ENCODE measurements around the gene SMCO4.

The SMCO4 gene

GRCh38 chr11:93498161-93498560, 45.0 kb downstream of the SMCO4 start:
- H3K4me3 ChIP-seq (replicated peaks in 1 of 2; ENCODE audit: low read depth in 2 of 2, low read length in 2 of 2), result no peak overlapping the region
- no peak for DNase-seq (ENCODE audit: low read depth in 2 of 2)
- TF ChIP-seq, protein P1, sequence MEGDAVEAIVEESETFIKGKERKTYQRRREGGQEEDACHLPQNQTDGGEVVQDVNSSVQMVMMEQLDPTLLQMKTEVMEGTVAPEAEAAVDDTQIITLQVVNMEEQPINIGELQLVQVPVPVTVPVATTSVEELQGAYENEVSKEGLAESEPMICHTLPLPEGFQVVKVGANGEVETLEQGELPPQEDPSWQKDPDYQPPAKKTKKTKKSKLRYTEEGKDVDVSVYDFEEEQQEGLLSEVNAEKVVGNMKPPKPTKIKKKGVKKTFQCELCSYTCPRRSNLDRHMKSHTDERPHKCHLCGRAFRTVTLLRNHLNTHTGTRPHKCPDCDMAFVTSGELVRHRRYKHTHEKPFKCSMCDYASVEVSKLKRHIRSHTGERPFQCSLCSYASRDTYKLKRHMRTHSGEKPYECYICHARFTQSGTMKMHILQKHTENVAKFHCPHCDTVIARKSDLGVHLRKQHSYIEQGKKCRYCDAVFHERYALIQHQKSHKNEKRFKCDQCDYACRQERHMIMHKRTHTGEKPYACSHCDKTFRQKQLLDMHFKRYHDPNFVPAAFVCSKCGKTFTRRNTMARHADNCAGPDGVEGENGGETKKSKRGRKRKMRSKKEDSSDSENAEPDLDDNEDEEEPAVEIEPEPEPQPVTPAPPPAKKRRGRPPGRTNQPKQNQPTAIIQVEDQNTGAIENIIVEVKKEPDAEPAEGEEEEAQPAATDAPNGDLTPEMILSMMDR (IDR thresholded peaks at IDR 0.05; ENCODE audit: low read depth, low read length), result no peak

GRCh38 chr11:93497596-93497995, 45.6 kb downstream of the SMCO4 start:
- no peak for DNase-seq (ENCODE audit: low read depth in 2 of 2)
- TF ChIP-seq, protein P1 (IDR thresholded peaks at IDR 0.05; ENCODE audit: low read depth, low read length), result no peak

GRCh38 chr11:93494357-93494756, 48.8 kb downstream of the SMCO4 start:
- TF ChIP-seq, protein P1 (IDR thresholded peaks at IDR 0.05; ENCODE audit: low read depth, low read length), result no peak
- no peak for DNase-seq (ENCODE audit: low read depth in 2 of 2)
- no peak overlapping the region for H3K4me3 ChIP-seq (replicated peaks in 1 of 2; ENCODE audit: low read depth in 2 of 2, low read length in 2 of 2)

More at GRCh38 chr11:93497596-93497995, 45.6 kb downstream of the SMCO4 start:
- H3K4me3 ChIP-seq (replicated peaks in 1 of 2; ENCODE audit: low read depth in 2 of 2, low read length in 2 of 2), result no peak overlapping the region

DNA sequence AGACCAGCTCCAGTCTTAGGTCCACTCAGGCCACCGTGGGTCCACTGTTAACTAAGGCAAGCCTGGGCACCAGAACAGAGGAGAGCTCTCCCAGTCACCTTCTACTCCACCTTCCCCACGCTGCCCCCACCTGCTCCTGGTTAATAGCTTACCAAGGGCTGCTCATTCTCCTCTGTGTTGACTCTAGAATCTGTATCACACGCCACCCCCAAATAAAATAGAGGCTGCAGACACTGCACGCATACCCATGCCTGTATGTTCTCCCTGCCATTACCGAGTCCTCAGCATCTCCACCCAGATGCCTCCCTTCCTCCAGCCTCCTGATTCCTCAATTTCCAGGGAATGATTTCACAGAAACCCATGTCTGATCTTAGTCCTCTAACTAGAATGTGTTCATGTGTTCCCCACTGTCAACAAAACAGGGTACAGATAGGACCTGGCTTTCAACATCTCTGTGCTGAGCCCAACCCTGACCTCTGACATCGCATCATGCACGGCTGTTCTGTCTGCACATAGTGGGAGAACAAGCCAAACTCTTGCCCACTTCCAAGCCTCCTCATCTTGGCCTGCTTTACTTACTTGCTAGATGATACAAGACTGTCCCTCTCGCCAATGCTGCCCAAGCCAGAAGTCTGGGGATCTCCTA, 49.8 kb downstream of the SMCO4 start:
- no peak for DNase-seq (ENCODE audit: low read depth in 2 of 2)
- TF ChIP-seq, protein P1 (IDR thresholded peaks at IDR 0.05; ENCODE audit: low read depth, low read length), result no peak
- no peak overlapping the region for H3K4me3 ChIP-seq (replicated peaks in 1 of 2; ENCODE audit: low read depth in 2 of 2, low read length in 2 of 2)

DNA sequence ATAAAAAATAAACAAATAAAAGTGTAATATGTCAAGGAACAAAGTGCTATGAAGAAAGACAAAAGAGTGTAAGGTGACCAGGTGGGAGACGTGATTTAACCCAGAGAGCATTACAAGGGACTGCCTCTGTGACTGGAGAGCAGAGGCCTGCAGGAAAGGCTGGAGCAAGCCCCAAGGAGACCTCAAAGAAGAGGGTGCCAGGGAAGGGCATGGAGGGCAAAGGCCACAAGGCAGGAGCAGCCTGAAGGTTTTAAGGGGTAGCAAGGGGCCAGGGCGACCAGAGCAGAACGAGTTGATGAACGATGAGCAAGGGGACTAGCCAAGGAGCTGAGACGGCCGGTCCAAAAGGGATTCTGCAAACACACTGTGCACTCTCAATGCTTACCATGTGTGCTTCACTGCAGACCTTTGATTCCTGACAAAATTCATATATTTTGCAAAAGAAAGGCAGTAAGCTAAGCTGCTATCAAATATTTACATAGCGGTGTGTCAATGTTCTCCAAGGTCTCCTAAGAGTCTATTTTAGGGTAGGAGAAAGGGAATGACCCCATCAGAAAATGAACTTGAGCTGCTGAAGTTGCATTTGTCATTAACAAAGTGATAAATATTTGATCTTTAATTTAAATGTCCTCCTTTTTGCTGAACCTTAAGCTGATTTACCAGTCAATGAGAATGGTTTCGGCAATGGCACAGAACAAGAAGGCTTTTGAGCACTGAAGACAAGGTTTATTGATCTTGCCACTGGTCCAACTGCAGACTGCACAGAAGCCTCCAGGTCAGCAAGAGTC, 50.5 kb downstream of the SMCO4 start:
- TF ChIP-seq, protein P1 (IDR thresholded peaks at IDR 0.05; ENCODE audit: low read depth, low read length), result no peak
- H3K4me3 ChIP-seq (replicated peaks in 1 of 2; ENCODE audit: low read depth in 2 of 2, low read length in 2 of 2), result no peak overlapping the region
- no peak for DNase-seq (ENCODE audit: low read depth in 2 of 2)

DNA sequence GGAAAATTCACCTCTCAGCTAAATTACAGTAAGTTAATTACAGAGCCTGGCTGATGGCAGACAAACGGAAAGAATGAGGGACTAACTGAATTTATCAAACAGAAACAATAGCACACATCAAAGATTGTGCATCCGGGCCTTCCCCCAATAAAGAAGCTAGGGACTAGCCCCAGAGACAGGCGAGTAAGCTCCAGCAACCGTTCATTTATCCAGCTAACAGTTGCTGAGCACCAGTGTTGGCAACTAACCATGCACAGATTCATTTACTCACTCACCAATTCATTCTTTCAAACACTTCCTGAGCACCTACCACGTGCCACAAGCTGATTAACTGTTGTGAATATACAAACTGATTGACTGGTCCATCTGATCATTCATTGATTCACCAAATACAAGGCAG, 51.2 kb downstream of the SMCO4 start:
- no peak overlapping the region for H3K4me3 ChIP-seq (replicated peaks in 1 of 2; ENCODE audit: low read depth in 2 of 2, low read length in 2 of 2)
- TF ChIP-seq, protein P1 (IDR thresholded peaks at IDR 0.05; ENCODE audit: low read depth, low read length), result no peak
- no peak for DNase-seq (ENCODE audit: low read depth in 2 of 2)

Data from cardiac fibroblast (primary cell).